LNCaP clone FGC (cell line): Measurements from ENCODE around the gene PCGF5.

Source experiments
- DNase-seq: peaks from one replicate; pipeline ENCODE4 v3.0.0-alpha.2; 2011; ENCODE audit warnings: low read depth
- H3K4me3 ChIP-seq: 2 replicates; pipeline ENCODE4 v1.5.1; 2011; ENCODE audit warnings: mild to moderate bottlenecking, low read depth, low read length, control low read depth
- CTCF ChIP-seq: IDR thresholded peaks from 2 replicates; pipeline ENCODE4 v1.5.1; 2012; ENCODE audit warnings: mild to moderate bottlenecking; ENCODE audit not compliant: control insufficient read depth, insufficient read depth; ENCODE audit errors: extremely low read depth

The PCGF5 gene

GRCh38 chr10:91307489-91307888 lies 87.0 kb downstream of the PCGF5 start:
- TF ChIP-seq CTCF, result no peak
- no peak overlapping the region for H3K4me3 ChIP-seq
- no peak for DNase-seq

GRCh38 chr10:91309711-91310110 lies 89.2 kb downstream of the PCGF5 start:
- no peak overlapping the region for H3K4me3 ChIP-seq
- no peak for TF ChIP-seq CTCF
- DNase-seq, result no peak

- TF ChIP-seq CTCF, result no peak
- no peak for DNase-seq
Observed at GRCh38 chr10:91311601-91312381, 91.3 kb downstream of the PCGF5 start.

GRCh38 chr10:91312382-91312733 lies 91.9 kb downstream of the PCGF5 start:
- no peak for DNase-seq
- no peak overlapping the region for H3K4me3 ChIP-seq
- TF ChIP-seq CTCF, result no peak

More at GRCh38 chr10:91311601-91312381, 91.3 kb downstream of the PCGF5 start:
- H3K4me3 ChIP-seq, result no peak overlapping the region

GRCh38 chr10:91313796-91314485 lies 93.5 kb downstream of the PCGF5 start:
- no peak overlapping the region for H3K4me3 ChIP-seq
- TF ChIP-seq CTCF, result no peak
- DNase-seq, result no peak

GRCh38 chr10:91316486-91316885 lies 96.0 kb downstream of the PCGF5 start:
- no peak for DNase-seq
- TF ChIP-seq CTCF, result no peak
- H3K4me3 ChIP-seq, result no peak overlapping the region

- TF ChIP-seq CTCF, result no peak
- DNase-seq, result no peak
- H3K4me3 ChIP-seq, result no peak overlapping the region
Observed at GRCh38 chr10:91317541-91317940, 97.1 kb downstream of the PCGF5 start.
